GM12878 (cell line): Measurements from ENCODE around the gene PHACTR3.

Experiments used
- CHD2 ChIP-seq: IDR thresholded peaks from 2 replicates; pipeline ENCODE4 v1.6.1; 2011; ENCODE audit warnings: low read depth, low read length, improper control_type of control experiment, borderline replicate concordance
- CTCF ChIP-seq, 3 experiments: IDR thresholded peaks in 2 of 3; conservative IDR thresholded peaks in 1 of 3; 2 replicates each; pipeline ENCODE4 v1.5.1; 2011; ENCODE audit warnings: low read depth in 3 of 3, low read length in 3 of 3, mild to moderate bottlenecking in 3 of 3, control low read depth in 2 of 3, moderate library complexity in 2 of 3, inconsistent platforms in 1 of 3, mixed read lengths in 1 of 3; ENCODE audit not compliant: control insufficient read depth in 2 of 3, insufficient read depth in 1 of 3; ENCODE audit errors: extremely low read depth in 1 of 3
- EGR1 ChIP-seq, 2 experiments: IDR thresholded peaks; 1 replicate in 1 of 2; 2 replicates in 1 of 2; pipeline ENCODE4 v1.6.1; 2011 to 2012; ENCODE audit warnings: low read depth in 2 of 2, low read length in 2 of 2, borderline replicate concordance in 1 of 2, mild to moderate bottlenecking in 1 of 2, moderate library complexity in 1 of 2
- ESRRA ChIP-seq: IDR thresholded peaks from 2 replicates; pipeline ENCODE4 v1.6.1; 2012; ENCODE audit warnings: mild to moderate bottlenecking, low read length, improper control_type of control experiment
- JUND ChIP-seq: IDR thresholded peaks from 2 replicates; pipeline ENCODE4 v1.6.1; 2012; ENCODE audit warnings: low read depth, mild to moderate bottlenecking, low read length, improper control_type of control experiment, moderate library complexity
- MYC ChIP-seq: IDR thresholded peaks from 2 replicates; pipeline ENCODE4 v1.6.1; 2011; ENCODE audit warnings: mild to moderate bottlenecking, low read length, moderate library complexity, inconsistent platforms; ENCODE audit not compliant: insufficient read depth, insufficient replicate concordance, insufficient read length, severe bottlenecking
- NR2C2 ChIP-seq: IDR thresholded peaks from 2 replicates; pipeline ENCODE4 v1.6.1; 2011; ENCODE audit warnings: borderline replicate concordance, low read depth; ENCODE audit not compliant: control insufficient read depth, insufficient read length
- NR2F1 ChIP-seq: fragments of 450-650 bp; conservative IDR thresholded peaks from 2 replicates; pipeline ENCODE4 v1.6.1; 2017; ENCODE audit warnings: mild to moderate bottlenecking
- POLR2A ChIP-seq: IDR thresholded peaks from 2 replicates; pipeline ENCODE4 v1.6.1; 2011; ENCODE audit warnings: low read depth, mild to moderate bottlenecking, low read length
- POLR2AphosphoS5 ChIP-seq: IDR thresholded peaks from 2 replicates; pipeline ENCODE4 v1.6.1; 2011; ENCODE audit warnings: mild to moderate bottlenecking, low read length, inconsistent platforms
- SIN3A ChIP-seq: IDR thresholded peaks from 2 replicates; pipeline ENCODE4 v1.6.1; 2012; ENCODE audit warnings: low read depth, low read length, improper control_type of control experiment

GRCh38 chr20:59764037-59764436, 159.7 kb downstream of the PHACTR3 start:
- TF ChIP-seq NR2F1 (no peak), CHD2 (no peak), SIN3A (no peak), ESRRA (no peak), CTCF (IDR thresholded peaks at IDR 0.05 in 2 of 3, conservative IDR thresholded peaks at IDR 0.05 in 1 of 3; ENCODE audit: control insufficient read depth in 2 of 3, extremely low read depth in 1 of 3, insufficient read depth in 1 of 3, low read depth in 3 of 3, low read length in 3 of 3) (no peak), POLR2A (no peak), EGR1 (IDR thresholded peaks at IDR 0.05; ENCODE audit: borderline replicate concordance in 1 of 2, low read depth in 2 of 2, low read length in 2 of 2) (no peak), NR2C2 (no peak), POLR2AphosphoS5 (no peak), MYC (no peak), JUND (no peak)
